ENCODE results near the gene TBC1D23.

- TF ChIP-seq CTCF (conservative IDR thresholded peaks at IDR 0.05; ENCODE audit: low read depth in 2 of 2), result no peak
- no peak for TF ChIP-seq EZH2 (IDR thresholded peaks at IDR 0.05; ENCODE audit: low read depth, unreplicated experiment)
- TF ChIP-seq POLR2AphosphoS5 (IDR thresholded peaks at IDR 0.05; ENCODE audit: low read depth), result no peak
- no peak for TF ChIP-seq EZH2phosphoT487 (IDR thresholded peaks at IDR 0.05; ENCODE audit: unreplicated experiment)
- TF ChIP-seq REST (IDR thresholded peaks at IDR 0.05; ENCODE audit: unreplicated experiment), result no peak
- TF ChIP-seq CREB1 (CRISPR knock-in tag; IDR thresholded peaks at IDR 0.05; ENCODE audit: low read depth), result no peak
- no peak for TF ChIP-seq ZNF331 (CRISPR knock-in tag; IDR thresholded peaks at IDR 0.05; ENCODE audit: low read depth)
- TF ChIP-seq ETS1 (IDR thresholded peaks at IDR 0.05), result no peak
- no peak for TF ChIP-seq STAT1 (IDR thresholded peaks at IDR 0.05; ENCODE audit: unreplicated experiment)
- TF ChIP-seq ZNF114 (CRISPR knock-in tag; IDR thresholded peaks at IDR 0.05), result no peak
- no peak for TF ChIP-seq JUNB (IDR thresholded peaks at IDR 0.05; ENCODE audit: unreplicated experiment)
Measured at GRCh38 chr3:100352296-100353231, 91.8 kb downstream of the TBC1D23 start.

All from GM23338 (cell line).